Upper lobe of left lung (tissue), 4 donors: ENCODE measurements around the gene LSM3.

Experiments
- CTCF ChIP-seq, 6 experiments: fragments of 450-650 bp in 4 of 6; fragments of 200-600 bp in 2 of 6; sonication (generic) in 2 of 6; IDR thresholded peaks; one replicate each; pipeline ENCODE4 v1.5.1; 2016 to 2019; ENCODE audit warnings: antibody characterized with exemption in 6 of 6
- EP300 ChIP-seq, 4 donors: sonication (generic); formaldehyde crosslinking; IDR thresholded peaks; one replicate each; pipeline ENCODE4 v1.5.1; 2017; ENCODE audit warnings: antibody characterized with exemption in 4 of 4, control low read depth in 2 of 4
- POLR2A ChIP-seq, 4 donors: fragments of 450-650 bp; IDR thresholded peaks; one replicate each; pipeline ENCODE4 v1.5.1; 2016 to 2017; ENCODE audit warnings: antibody characterized with exemption in 4 of 4, mild to moderate bottlenecking in 2 of 4

- no peak for TF ChIP-seq EP300 (IDR thresholded peaks at IDR 0.05)
- no peak for TF ChIP-seq CTCF (IDR thresholded peaks at IDR 0.05)
- no peak for TF ChIP-seq POLR2A (IDR thresholded peaks at IDR 0.05)
These were observed 39.7 kb downstream of the LSM3 start for GRCh38 chr3:14218355-14218754.
